Hepatocyte (in vitro differentiated cells): ENCODE results near the gene RAB11FIP5.

ENCODE experiments used
- EZH2 ChIP-seq: fragments of 200-600 bp; sonication (generic); IDR thresholded peaks from 2 replicates; pipeline ENCODE4 v1.6.1; 2016; ENCODE audit warnings: antibody characterized with exemption, mild to moderate bottlenecking, borderline replicate concordance
- EZH2phosphoT487 ChIP-seq: fragments of 200-600 bp; sonication (generic); IDR thresholded peaks from one replicate; pipeline ENCODE4 v1.6.1; 2018; ENCODE audit warnings: antibody characterized with exemption, mild to moderate bottlenecking, low read depth, moderate library complexity; ENCODE audit not compliant: unreplicated experiment, severe bottlenecking
- TF ChIP-seq, protein P1 (sequence below): fragments of 200-600 bp; sonication (generic); IDR thresholded peaks from 2 replicates; pipeline ENCODE4 v1.5.1; 2016; ENCODE audit warnings: antibody characterized with exemption, mild to moderate bottlenecking; ENCODE audit not compliant: poor library complexity

DNA sequence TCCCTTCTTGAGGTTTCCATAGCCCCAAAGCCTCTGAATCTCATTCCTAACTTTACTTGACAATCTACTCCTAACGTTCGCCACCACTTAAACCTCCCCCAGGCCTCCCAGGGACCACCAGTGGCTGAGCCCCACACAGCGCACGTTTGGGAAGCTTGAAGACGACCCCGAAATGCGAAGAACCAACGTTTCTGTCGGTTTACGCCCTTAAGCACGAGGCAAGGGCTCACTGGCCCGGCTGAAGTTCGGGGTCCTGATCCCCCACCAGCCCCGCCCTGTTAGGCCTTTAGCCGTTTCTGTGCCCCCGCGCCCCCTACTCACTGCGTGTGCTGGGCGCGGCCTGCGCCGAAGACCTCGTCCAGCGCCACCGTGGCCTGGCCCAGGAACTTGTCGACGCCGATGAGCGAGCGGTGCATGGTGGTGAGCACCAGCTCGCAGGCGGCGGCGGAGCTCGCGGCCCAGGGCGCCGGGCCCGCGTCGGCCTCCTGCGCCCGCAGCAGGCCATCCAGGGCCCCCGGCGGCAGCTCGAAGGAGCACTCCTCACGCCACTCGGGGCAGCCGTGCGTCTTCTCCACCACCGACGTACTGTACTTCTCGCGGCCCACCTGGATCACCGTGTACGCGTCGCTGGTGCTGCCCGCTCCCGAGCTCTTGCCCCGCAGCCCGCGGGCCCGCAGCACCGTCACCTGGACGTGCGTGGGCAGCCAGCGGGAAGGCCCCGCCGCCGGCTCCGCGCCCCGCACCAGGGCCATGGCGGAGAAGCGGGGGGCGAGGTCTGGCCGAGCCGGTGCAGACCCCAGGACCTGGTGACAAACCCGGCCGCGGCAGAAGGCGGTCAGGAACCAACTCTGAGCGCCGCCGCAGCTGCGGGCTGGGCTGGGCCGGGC, 479 bp downstream of the RAB11FIP5 start:
- TF ChIP-seq EZH2 (no peak), EZH2phosphoT487 (no peak)
- TF ChIP-seq, protein P1, sequence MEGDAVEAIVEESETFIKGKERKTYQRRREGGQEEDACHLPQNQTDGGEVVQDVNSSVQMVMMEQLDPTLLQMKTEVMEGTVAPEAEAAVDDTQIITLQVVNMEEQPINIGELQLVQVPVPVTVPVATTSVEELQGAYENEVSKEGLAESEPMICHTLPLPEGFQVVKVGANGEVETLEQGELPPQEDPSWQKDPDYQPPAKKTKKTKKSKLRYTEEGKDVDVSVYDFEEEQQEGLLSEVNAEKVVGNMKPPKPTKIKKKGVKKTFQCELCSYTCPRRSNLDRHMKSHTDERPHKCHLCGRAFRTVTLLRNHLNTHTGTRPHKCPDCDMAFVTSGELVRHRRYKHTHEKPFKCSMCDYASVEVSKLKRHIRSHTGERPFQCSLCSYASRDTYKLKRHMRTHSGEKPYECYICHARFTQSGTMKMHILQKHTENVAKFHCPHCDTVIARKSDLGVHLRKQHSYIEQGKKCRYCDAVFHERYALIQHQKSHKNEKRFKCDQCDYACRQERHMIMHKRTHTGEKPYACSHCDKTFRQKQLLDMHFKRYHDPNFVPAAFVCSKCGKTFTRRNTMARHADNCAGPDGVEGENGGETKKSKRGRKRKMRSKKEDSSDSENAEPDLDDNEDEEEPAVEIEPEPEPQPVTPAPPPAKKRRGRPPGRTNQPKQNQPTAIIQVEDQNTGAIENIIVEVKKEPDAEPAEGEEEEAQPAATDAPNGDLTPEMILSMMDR, result no peak
